SH-SY5Y (cell line): ENCODE data around the gene TEKT3.

Source experiments
- GATA2 ChIP-seq: IDR thresholded peaks from 2 replicates; pipeline ENCODE4 v1.6.1; 2011; ENCODE audit warnings: mild to moderate bottlenecking, low read depth, low read length
- GATA3 ChIP-seq: IDR thresholded peaks from 2 replicates; pipeline ENCODE4 v1.6.1; 2011; ENCODE audit warnings: low read depth, mild to moderate bottlenecking, low read length, moderate library complexity

DNA sequence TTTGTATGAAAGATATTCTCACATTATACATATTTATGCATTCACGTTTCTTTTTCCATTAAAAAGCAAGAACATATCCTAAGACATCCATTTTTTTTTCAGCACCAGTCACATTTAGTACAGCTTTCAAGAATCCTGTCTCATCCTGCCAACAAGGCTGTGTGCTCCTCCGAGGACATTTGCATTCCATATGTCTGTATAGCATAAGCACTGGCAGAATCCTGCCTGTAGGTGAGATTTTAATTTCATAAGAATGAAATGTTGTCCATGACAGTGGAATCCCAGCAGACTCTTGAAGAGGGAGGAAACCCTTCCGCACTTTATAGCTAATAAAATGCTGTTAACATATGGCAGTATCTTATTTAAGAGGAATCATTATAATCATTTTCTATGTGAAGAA lies 73.4 kb downstream of the TEKT3 start:
- TF ChIP-seq GATA2 (no peak), GATA3 (no peak)
